Measurements from ENCODE around the gene CDH19.

Gene CDH19, protein sequence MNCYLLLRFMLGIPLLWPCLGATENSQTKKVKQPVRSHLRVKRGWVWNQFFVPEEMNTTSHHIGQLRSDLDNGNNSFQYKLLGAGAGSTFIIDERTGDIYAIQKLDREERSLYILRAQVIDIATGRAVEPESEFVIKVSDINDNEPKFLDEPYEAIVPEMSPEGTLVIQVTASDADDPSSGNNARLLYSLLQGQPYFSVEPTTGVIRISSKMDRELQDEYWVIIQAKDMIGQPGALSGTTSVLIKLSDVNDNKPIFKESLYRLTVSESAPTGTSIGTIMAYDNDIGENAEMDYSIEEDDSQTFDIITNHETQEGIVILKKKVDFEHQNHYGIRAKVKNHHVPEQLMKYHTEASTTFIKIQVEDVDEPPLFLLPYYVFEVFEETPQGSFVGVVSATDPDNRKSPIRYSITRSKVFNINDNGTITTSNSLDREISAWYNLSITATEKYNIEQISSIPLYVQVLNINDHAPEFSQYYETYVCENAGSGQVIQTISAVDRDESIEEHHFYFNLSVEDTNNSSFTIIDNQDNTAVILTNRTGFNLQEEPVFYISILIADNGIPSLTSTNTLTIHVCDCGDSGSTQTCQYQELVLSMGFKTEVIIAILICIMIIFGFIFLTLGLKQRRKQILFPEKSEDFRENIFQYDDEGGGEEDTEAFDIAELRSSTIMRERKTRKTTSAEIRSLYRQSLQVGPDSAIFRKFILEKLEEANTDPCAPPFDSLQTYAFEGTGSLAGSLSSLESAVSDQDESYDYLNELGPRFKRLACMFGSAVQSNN

DNA sequence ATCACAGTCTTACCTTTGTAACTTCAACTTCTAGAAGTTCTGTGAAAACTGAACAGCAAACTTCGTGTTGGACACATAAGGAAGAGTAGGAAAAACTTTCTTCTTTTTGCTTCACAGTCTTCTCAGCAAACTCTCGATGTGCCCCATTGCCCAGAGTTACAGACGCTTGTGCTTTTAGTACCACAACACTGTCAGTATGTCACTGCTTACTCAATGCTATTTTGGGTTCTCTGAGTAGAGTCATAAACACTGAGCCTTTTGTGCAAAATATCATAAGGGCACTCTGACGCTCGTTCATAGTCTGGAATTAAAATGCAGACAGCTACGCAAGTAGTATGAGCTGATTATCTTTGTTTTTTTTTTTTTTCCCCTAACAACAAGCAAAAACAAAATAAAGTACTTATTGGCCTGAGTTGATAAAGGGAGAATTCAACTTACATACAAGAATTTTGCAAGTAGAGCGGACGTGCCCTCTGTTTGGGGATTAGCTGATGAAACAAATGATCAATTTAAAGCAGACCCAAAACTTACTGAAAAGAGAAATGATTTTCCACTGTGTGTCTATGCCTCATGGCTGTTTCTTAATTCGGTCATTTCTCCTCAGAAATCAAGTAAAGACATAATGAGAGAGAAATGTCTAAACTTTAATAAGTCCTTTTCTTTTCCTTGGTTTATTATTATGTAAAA, at the start of gene CDH19:
CDH19 (minus strand) TSS at position 150 of the 687 bp plus-strand sequence. CDS start 31,886 bp downstream, outside the sequence.
- DNase-seq: peak in 29 of 56 donors; percentile 0 to 64 (median 29)

DNA sequence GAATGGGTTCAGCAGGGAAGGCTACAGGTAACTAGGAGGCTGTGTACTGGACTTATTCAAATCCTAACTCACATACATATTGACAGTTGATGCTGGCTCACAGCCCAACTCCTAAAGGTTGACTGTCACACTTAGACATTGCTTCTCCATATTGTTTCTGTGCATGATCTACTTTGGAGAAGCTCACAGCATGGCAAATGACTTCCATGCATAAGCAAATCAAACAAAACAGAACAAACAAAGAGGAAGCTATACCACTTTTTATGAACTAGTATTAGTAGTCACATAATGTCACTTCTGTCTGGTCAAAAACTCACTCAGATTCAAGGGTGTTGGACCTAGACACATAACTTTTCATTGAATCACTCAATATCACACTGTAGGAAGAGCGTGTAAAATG, 43.8 kb upstream of the CDH19 start:
- no peak for DNase-seq

DNA sequence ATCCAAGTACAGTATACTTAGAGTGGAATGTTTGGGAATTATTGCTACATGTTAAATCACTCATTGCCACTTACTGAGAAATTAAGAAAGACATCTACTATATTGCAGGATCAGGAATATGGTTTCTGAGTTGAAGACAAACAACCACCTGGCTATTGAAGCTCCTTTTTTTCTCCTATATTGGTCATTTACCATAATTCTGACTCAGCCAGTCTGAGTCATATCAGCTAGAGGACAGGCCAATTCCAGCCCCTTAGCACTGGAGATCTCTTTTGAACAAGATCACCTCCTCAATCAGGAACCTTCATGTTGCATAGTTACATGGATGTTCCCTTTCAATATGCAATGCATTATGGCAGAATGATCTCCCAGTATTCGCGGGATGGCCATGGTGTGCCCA, 42.7 kb upstream of the CDH19 start:
- DNase-seq: no peak

DNA sequence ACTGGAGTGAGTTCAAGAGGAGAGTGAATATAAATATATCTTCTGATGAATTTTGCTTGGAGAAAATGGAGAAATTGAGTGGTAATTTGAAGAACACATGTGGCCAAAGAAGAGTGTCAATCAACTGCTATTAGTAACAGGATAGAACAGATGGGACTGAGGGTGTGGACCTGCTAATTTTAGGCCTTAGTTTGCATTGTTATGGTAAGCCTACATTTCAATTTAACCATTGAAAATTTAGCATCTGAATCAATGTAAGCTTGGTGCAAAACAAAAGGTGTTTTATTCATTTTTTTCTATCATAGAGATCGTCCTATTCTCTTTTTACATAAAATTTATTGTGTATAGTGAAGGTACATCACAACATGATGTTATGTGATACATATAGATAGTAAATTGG, 42.1 kb upstream of the CDH19 start:
- DNase-seq: no peak

DNA sequence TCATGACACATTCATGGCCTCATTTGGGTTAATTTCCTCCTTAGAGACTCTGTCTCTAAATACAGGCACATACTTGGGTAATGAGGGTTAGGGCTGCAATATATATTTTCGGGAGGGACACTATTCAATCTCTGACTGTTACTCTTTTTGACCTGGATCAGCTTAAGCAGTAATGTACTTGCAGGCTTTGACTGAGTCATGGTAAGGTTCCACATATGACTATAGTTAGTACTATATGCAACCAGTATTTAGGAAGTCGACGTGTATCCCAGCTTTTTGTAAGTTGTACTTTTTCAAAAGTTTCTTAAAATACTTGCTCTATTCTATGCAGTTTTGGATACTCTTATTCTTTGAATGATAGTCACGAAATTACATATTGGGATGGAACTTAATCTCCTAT, 37.2 kb upstream of the CDH19 start:
- no peak for DNase-seq

DNA sequence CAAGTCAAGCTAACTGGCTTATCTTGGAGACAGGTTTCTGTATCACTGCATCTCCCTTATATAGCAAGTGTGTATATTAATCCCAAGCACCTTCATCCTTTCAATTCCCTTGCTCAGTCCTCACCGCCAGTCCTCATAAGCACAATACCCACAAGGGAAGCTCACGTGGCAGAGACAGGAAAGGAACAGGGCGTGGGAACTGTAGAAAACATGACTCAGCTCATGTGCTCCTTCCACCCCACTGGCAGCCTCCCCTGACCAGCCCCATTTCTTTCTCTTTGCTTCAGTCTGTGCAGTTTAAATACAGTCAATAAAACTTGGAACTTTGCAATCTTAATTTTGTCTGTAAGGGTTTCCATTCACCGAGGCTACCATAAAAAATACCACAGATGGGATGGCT, 36.5 kb upstream of the CDH19 start:
- no peak for DNase-seq

DNA sequence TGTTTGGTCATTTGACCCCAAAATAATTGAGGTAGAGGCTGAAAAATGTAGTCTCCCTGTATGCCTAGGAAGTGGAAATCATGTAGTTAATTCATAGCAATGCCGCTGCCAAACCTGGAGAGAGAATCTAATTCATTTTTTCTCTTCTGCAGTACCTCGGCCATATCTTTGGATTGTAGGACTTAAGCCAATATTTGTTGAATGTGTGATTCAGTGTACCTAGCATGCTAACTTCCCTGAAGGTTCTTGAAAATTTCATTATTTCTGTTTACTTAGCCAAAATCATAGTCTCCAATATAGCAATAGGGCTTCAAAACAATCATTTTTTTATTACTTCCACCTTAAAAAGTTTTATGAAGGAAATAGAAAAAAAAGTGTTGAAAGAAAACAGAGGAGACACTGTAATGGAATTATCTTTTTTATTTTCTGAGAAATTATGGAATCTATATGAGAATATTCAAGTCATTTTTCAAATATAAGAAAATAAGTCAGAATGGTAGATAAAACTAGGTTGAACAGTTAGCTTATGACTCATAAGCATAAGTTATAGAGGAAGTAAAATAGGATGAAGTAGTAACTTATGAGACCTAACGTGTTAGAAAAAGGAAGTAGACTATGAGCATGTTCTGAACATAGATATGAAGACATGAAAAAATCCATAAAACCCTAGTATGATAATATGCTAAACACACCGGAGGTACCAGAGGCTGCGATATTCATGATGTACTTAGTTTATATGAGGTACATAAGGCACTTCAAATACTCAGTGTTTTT, 35.2 kb upstream of the CDH19 start:
- DNase-seq: no peak

DNA sequence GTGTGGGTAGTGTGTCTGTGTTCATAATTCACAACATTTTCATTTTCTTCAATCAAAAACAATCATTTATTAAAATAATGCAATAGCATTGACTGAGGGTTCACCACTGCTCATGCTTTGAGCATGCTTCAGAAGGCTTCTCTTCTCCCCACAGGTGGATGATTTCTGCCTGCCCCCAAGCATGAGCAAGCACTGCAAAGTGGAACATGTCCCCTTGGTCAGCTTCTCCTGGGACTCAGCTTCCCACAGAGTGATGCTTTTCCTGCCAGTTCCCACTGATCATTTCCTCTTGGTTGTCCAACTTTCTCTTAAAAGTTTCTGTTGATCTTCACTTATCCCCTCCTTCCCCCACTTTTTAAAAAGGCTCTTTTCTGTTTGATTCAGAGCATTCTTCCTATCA, 31.5 kb upstream of the CDH19 start:
- DNase-seq: no peak

DNA sequence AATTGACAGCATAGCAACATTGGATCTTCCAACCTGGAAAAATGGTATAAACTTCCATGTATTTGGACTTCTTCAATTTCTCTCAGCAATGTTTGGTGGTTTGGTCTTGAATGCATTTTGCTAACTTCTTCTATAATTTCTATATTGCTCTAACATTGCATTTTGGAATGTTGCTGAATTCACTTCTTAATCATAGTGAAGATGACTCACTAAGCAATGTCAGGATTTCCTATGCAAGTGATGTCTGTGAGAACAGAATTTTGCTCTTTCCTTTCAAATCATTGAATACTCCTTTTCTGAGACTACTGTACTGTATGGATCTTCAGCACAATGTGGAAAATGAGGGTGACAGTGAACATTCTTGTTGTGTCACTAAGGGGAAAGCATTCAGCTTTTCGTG, 28.9 kb upstream of the CDH19 start:
- no peak for DNase-seq

DNA sequence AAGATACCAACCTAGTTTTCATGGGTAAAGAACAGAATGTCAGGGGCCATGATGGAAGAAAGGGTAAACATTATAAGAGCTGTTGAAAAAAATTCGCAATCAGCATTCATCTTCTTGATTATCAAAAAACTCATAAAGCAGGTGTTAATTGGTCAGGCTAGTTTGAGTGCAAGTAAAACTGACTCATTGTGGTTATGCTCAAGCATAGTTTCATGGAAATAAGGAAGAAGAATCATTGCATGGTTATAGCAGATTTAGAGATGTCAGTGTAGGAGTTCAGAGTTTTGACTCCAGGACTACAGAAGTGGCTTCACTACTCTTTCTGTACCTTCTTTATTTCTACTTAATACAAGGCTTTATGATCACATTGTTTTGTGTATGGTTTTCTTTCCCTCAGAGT, 26.9 kb upstream of the CDH19 start:
- no peak for DNase-seq

DNA sequence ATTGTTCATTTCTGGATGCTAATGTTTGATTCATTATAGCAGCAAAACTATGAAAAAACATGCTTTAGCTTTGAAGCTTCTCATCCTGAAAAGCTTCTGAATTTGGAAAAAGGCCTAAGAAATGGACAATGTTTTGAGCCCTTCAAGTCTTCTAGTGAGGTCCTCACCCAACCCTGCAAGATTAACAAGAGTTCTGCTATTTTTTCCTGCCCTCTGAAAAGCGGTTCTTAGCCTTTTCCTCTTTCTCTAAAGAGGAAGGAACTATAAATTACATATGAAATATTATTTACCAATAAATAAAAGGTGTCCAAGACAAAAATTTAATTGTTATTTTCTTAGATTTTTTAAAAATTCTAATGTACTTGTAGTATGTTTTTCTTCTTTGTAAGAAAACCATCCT, 19.9 kb upstream of the CDH19 start:
- no peak for DNase-seq

DNA sequence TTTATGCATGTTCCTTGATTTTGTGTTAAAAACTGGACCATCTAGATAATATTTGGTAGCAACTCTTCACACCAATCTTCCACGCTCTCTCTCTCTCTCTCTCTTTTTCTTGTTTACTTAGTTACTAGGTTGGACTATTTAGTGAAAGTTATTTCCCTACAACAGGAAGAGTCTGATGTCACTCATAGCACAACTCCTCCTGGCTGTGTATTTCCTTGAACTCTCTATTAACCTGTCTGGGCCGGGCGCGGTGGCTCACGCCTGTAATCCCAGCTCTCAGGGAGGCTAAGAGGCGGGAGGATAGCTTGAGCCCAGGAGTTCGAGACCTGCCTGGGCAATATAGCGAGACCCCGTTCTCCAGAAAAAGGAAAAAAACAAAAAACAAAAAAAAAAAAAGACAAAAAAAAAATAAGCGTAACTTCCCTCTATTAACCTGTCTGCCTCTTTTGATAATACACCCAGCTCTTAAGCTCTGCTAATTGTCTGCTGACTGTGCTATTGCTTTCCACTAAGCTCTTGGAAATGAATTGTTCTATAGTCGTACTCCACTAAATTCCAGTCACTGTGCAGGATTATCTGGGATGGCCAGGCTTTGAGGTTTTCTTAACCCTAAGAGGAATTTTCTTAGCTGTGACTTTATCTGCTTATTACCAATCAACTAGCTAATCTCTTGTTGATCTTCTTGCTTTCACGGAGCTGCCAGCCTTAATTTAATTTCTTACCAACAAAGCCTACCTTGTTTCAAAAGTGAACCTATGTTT, 18.1 kb upstream of the CDH19 start:
- DNase-seq: no peak

DNA sequence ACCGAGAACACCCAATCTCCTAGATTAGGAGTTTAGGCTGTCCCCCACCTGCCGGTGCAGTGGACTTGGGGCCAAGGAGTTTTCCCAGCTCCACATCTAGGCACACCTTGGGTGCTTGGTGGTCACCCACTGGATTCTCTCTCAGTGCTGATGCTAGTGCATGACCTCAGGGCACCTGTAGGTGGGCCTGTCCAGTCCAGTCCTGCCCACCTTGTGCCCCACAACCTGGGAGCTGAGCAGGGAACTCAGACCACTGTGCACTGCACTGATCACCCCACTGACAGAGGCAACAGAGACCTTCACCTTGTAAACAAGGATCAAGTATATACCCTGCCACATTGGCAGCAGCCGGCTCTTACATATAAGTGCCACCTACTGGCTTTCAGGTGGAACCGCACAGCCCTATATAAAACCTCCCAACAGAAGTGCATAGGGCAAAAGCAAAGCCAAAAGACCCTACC, 12.7 kb upstream of the CDH19 start:
- peak in 26 of 56 donors; percentile 2 to 63 (median 7) for DNase-seq

DNA sequence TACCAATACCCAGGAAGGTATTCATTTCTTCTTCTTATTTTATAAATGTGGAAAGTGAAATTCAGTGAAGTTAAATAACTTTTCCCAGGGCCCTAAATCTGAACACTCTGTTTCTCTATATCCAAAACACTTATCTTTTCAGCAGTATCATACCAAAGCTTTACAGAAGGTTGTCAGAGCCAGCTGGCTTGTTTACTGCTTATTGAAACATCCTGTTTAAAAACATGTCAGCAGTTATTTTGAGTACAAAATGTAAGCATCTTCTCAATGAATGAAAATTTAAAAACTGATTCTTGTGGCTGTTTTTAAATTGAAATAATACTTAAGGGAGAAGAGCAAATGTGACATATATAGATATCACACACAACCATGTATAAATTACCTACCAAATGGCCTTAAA, 11.3 kb upstream of the CDH19 start:
- DNase-seq: no peak

DNA sequence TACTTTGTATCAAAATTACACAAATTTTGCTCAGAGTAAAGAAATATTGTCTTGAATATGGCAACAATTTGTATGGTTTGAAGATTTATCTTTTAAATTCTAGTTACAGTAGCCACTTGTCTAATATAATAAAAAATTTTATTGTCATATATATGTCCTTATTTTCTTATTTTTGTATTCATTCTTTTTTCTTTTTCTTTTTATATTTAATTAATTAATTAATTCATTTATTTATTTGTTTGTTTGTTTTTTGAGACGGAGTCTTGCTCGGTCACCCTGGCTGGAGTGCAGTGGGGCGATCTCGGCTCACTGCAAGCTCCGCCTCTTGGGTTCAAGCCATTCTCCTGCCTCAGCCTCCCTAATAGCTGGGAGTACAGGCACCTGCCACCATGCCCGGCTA, 3.7 kb upstream of the CDH19 start:
- no peak for DNase-seq

DNA sequence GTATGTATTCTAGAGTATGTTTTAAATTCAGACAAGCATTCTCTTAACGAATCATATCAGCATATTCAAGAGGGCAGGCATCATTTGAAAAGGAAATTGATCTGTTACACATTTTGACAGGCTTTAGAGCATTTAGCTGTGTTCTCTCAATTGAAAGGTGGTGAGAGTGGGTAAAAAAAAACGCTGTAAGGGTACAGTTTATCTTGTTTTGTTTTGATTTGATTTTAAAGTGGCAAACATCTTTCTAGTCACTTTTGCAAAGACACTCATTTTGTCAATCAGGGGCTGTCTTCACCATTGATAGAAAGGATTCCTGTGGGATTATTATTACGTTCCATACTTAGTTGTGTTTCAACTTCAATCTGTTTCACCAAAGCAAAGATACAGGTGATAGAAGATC, 2.2 kb downstream of the CDH19 start:
- DNase-seq: no peak

DNA sequence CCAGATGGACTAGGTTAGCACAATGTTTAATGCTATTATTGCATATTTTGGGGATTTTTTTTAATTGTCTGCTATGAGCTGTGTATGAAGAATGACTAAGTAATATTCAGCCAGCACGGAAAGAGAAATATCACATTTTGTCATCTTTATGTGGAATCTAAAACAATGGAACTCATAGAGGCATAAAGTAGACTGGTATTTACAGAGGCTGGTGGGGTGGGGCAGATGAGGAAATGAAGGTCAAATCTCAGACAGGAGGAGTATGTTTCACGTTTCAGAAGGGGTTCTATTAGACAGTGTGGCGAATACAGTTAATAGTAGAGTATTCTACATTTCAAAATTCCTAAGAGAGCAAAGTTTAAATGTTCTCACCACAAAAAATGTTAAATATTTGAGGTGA, 4.7 kb downstream of the CDH19 start:
- DNase-seq: no peak

DNA sequence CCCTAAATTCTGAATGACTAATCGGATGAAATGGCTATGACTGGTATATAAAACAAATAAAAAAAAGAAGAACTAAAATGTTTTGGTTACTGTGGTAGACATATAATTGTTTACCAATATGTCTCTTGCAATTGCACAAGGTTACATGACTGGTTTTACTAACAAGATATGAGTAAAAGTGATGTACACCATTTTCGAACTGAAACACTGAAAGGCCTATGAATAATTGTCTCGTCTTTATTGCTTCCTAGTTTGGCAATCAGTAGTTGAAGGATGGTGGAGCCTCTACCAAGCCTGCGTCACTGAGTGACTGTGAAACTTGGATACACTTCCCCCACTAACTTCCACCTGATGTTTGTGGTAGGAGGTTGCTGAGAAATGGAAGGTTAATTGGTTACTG, 16.5 kb downstream of the CDH19 start:
- no peak for DNase-seq

DNA sequence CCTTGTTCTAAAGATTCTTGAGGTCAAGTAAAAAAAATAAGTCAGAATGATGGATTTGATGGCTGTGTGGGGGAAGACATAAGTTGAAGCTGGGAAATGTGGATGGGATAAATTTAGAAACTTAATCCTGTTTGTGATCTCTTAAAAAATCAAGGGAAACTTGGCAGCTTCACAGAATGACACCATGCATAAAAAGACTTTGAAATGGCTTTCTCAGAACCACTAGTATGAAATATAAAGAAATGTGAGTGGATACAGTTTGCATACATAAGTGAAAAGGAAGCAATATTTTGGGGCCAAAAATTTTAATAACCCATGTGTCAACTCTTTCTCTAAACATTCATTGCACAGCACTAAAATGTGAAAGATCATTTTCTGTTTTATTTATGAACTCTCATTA, 21.7 kb downstream of the CDH19 start:
- DNase-seq: no peak

DNA sequence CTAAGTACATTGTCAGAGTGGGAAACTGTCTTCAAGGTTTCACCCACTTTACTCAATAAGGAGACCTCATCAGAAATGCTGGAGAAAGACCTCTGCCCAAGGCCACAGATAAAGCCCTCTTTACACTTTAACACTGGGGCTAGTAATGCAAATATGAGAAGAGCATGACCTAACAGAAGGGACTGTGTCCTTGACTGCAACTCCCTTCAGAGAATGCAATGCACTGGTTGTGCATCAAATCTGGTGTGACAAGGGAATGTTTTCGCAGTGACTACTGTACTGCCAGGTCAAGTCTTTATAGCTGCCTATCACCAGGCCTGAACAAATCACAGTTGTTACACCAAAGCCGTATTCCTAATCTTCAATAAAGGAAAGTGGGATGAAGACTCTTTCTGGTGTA, 28.6 kb downstream of the CDH19 start:
- DNase-seq: no peak

DNA sequence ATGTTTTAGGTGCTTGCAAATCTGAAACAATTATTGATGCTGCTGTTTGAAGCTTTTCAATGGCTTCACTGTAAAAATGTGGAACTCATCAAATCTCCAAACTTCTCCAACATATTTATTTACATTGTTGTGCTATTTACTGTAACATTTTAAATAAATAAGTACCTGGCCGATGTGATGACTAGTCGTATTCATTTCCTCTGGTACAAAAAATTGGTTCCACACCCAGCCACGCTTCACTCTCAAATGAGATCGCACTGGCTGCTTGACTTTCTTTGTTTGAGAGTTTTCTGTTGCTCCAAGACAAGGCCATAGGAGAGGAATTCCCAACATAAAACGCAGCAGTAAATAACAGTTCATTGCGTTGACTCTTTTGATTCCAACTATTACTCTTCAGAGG, 32.0 kb downstream of the CDH19 start:
- DNase-seq: no peak

Measured in nucleus accumbens (tissue), 56 donors.